Thyroid gland (tissue), 4 donors: ENCODE data around the gene P3R3URF. TPM values are rescaled to one million over a fixed set of nuclear protein-coding genes. Genes with fewer than 3 reads are reported as not detected.
"Not testable (repeated sequence)": the region's sequence is repeated elsewhere in the genome, so short reads cannot be mapped to it uniquely, and the experiment has no call there.

Experiments used
- DNase-seq, 2 donors: peaks; one replicate each; pipeline ENCODE4 v3.0.0-alpha.2; 2019
- H3K27ac ChIP-seq, 3 donors: fragments of 200-600 bp; sonication (generic); 1 replicate in 2 of 3; 2 replicates in 1 of 3; pipeline ENCODE4 v1.5.1; 2016 to 2019; ENCODE audit warnings: mild to moderate bottlenecking in 1 of 3, moderate library complexity in 1 of 3
- H3K27me3 ChIP-seq: fragments of 200-600 bp; sonication (generic); one replicate; pipeline ENCODE4 v1.5.1; 2019
- H3K36me3 ChIP-seq, 2 donors: fragments of 200-600 bp; sonication (generic); one replicate each; pipeline ENCODE4 v1.5.1; 2016 to 2019
- H3K4me1 ChIP-seq, 2 donors: fragments of 200-600 bp; sonication (generic); one replicate each; pipeline ENCODE4 v1.5.1; 2017 to 2019
- H3K4me3 ChIP-seq, 3 donors: fragments of 200-600 bp; sonication (generic); replicated peaks in 1 of 3; 1 replicate in 2 of 3; 2 replicates in 1 of 3; pipeline ENCODE4 v1.5.1; 2016; ENCODE audit warnings: mild to moderate bottlenecking in 1 of 3
- H3K9me3 ChIP-seq: fragments of 200-600 bp; sonication (generic); one replicate; pipeline ENCODE4 v1.5.1; 2017
- CTCF ChIP-seq, 6 experiments: fragments of 200-600 bp in 3 of 6; fragments of 450-650 bp in 3 of 6; sonication (generic) in 3 of 6; IDR thresholded peaks; one replicate each; pipeline ENCODE4 v1.5.1; 2016 to 2019; ENCODE audit warnings: antibody characterized with exemption in 6 of 6, mild to moderate bottlenecking in 2 of 6, inconsistent platforms in 1 of 6, moderate library complexity in 1 of 6
- POLR2A ChIP-seq, 2 donors: fragments of 450-650 bp; IDR thresholded peaks; one replicate each; pipeline ENCODE4 v1.6.1; 2017; ENCODE audit warnings: antibody characterized with exemption in 2 of 2, mild to moderate bottlenecking in 2 of 2, moderate library complexity in 1 of 2
- WGBS, 2 donors: methylation state at CpG; one replicate each; pipeline ENCODE4 v1.1.5; 2017; 5-methylcytosine and 5-hydroxymethylcytosine counted together
- intact Hi-C: fragments of 100-400 bp; cut with DNase I; formaldehyde crosslinking; loops from one replicate; pipeline ENCODE4 v1.15.1; 2023
- total RNA-seq, 4 donors: library from RNA; depleted of rRNA; stranded (reverse); fragments of >200 nt; gene quantifications; one replicate each; pipeline ENCODE4 v1.2.3, GENCODE V29; 2016

Gene P3R3URF
- not detected for total RNA-seq

- Histone ChIP-seq H3K27ac (peak within 1 kb of the TSS; percentile 5 to 80 (median 72)), H3K27me3 (no peaks in the 10 kb centered on the region), H3K36me3 (no peaks in the 10 kb centered on the region), H3K4me3 (no peak within 1 kb of the TSS), H3K4me1 (peaks cover 35 to 63% of the 10 kb centered on the region in 2 donors), H3K9me3 (no peaks in the 10 kb centered on the region)
- no peak for DNase-seq
- intact Hi-C loops: loop anchor here (5.0 kb wide), 1 partner anchor 39 kb away; no protein-coding TSS in a partner anchor
- 85 to 93% methylated on average over 6 to 13 of the region's 13 CpGs for WGBS, 2 donors
- TF ChIP-seq CTCF (IDR thresholded peaks at IDR 0.05): no peak
- no peak for TF ChIP-seq POLR2A (IDR thresholded peaks at IDR 0.05)
Measured at GRCh38 chr1:46176211-46176865, at the start of gene P3R3URF. P3R3URF (minus strand) TSS chr1:46176488; CDS start chr1:46176471, 17 bp downstream.

GRCh38 chr1:46224966-46225365 lies 48.7 kb upstream of the P3R3URF start:
- intact Hi-C loops: no loop called here
- H3K4me3 ChIP-seq: no peak overlapping the region
- 83 to 88% methylated on average over 4 of the region's 4 CpGs for WGBS, 2 donors
- H3K27ac ChIP-seq: no peak overlapping the region
- H3K4me1 ChIP-seq: peaks cover 0 to 2% of the 10 kb centered on the region in 2 donors
- no peaks in the 10 kb centered on the region for H3K9me3 ChIP-seq
- no peaks in the 10 kb centered on the region for H3K27me3 ChIP-seq
- DNase-seq: no peak
- TF ChIP-seq POLR2A (IDR thresholded peaks at IDR 0.05) (no peak), CTCF (IDR thresholded peaks at IDR 0.05) (no peak)
- no peaks in the 10 kb centered on the region for H3K36me3 ChIP-seq

- no peak overlapping the region for H3K27ac ChIP-seq
- H3K4me3 ChIP-seq: no peak overlapping the region
- no peaks in the 10 kb centered on the region for H3K36me3 ChIP-seq
- peak; percentile 78 to 80 for DNase-seq
- no peaks in the 10 kb centered on the region for H3K9me3 ChIP-seq
- intact Hi-C loops: loop anchor here (2.0 kb wide), 1 partner anchor 187 kb away; no protein-coding TSS in a partner anchor
- WGBS, 2 donors: 9 to 14% methylated on average over 6 of the region's 6 CpGs
- peaks cover 3 to 5% of the 10 kb centered on the region in 2 donors for H3K4me1 ChIP-seq
- no peaks in the 10 kb centered on the region for H3K27me3 ChIP-seq
- TF ChIP-seq CTCF (IDR thresholded peaks at IDR 0.05) (peak; percentile 84 to 98 (median 90)), POLR2A (IDR thresholded peaks at IDR 0.05) (no peak)
Measured at GRCh38 chr1:46223472-46223943, 47.2 kb upstream of the P3R3URF start.

GRCh38 chr1:46223055-46223454 lies 46.8 kb upstream of the P3R3URF start:
- H3K9me3 ChIP-seq, H3K4me3 ChIP-seq, H3K36me3 ChIP-seq, H3K27me3 ChIP-seq, H3K4me1 ChIP-seq, H3K27ac ChIP-seq, DNase-seq: not testable (repeated sequence)
- WGBS, 2 donors: 62 to 66% methylated on average over 11 of the region's 11 CpGs
- intact Hi-C loops: loop anchor here (2.0 kb wide), 1 partner anchor 186 kb away; no protein-coding TSS in a partner anchor

- WGBS, 2 donors: 67 to 79% methylated on average over 4 of the region's 4 CpGs
- H3K27me3 ChIP-seq: no peaks in the 10 kb centered on the region
- no peaks in the 10 kb centered on the region for H3K36me3 ChIP-seq
- intact Hi-C loops: loop anchor here (2.0 kb wide), 2 partner anchors 41 to 185 kb away; no protein-coding TSS in a partner anchor
- H3K4me1 ChIP-seq: peaks cover 8 to 14% of the 10 kb centered on the region in 2 donors
- H3K9me3 ChIP-seq: no peaks in the 10 kb centered on the region
- no peak for DNase-seq
- no peak overlapping the region for H3K27ac ChIP-seq
- no peak for TF ChIP-seq CTCF (IDR thresholded peaks at IDR 0.05)
- TF ChIP-seq POLR2A (IDR thresholded peaks at IDR 0.05): no peak
- no peak overlapping the region for H3K4me3 ChIP-seq
Measured at GRCh38 chr1:46221749-46222148, 45.5 kb upstream of the P3R3URF start.
